ENCODE measurements around the gene CHFR. TPM values are rescaled to one million over a fixed set of nuclear protein-coding genes. Genes with fewer than 3 reads are reported as not detected.
"Not testable (repeated sequence)": the region's sequence is repeated elsewhere in the genome, so short reads cannot be mapped to it uniquely, and the experiment has no call there.

CHFR gene
- total RNA-seq, 4 donors from 2014 or later, result 6.1 to 54.0 (median 21.5) TPM

GRCh38 chr12:132839558-132840235 is 47.7 kb downstream of the CHFR start:
- DNase-seq, result no peak
- Histone ChIP-seq H3K9me3 (no peaks in the 10 kb centered on the region), H3K4me3 (no peak overlapping the region), H3K27me3 (no peaks in the 10 kb centered on the region), H3K27ac (no peak overlapping the region), H3K4me1 (peaks cover 0 to 6% of the 10 kb centered on the region in 2 donors), H3K36me3 (no peaks in the 10 kb centered on the region)
- TF ChIP-seq, protein P1, sequence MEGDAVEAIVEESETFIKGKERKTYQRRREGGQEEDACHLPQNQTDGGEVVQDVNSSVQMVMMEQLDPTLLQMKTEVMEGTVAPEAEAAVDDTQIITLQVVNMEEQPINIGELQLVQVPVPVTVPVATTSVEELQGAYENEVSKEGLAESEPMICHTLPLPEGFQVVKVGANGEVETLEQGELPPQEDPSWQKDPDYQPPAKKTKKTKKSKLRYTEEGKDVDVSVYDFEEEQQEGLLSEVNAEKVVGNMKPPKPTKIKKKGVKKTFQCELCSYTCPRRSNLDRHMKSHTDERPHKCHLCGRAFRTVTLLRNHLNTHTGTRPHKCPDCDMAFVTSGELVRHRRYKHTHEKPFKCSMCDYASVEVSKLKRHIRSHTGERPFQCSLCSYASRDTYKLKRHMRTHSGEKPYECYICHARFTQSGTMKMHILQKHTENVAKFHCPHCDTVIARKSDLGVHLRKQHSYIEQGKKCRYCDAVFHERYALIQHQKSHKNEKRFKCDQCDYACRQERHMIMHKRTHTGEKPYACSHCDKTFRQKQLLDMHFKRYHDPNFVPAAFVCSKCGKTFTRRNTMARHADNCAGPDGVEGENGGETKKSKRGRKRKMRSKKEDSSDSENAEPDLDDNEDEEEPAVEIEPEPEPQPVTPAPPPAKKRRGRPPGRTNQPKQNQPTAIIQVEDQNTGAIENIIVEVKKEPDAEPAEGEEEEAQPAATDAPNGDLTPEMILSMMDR (IDR thresholded peaks at IDR 0.05), result no peak
- no peak for TF ChIP-seq POLR2A (IDR thresholded peaks at IDR 0.05)
- intact Hi-C loops (cut with DNase I; ENCODE audit: low total_unique reads), result no loop called here

- Histone ChIP-seq H3K27ac (peak overlapping the region; percentile 40), H3K4me3 (no peak overlapping the region), H3K4me1 (peaks cover 0 to 6% of the 10 kb centered on the region in 2 donors), H3K27me3 (no peaks in the 10 kb centered on the region), H3K9me3 (no peaks in the 10 kb centered on the region), H3K36me3 (no peaks in the 10 kb centered on the region)
- DNase-seq, result no peak
- no peak for TF ChIP-seq POLR2A (IDR thresholded peaks at IDR 0.05)
- TF ChIP-seq, protein P1 (IDR thresholded peaks at IDR 0.05), result no peak
- intact Hi-C loops (cut with DNase I; ENCODE audit: low total_unique reads), result no loop called here
Measured at GRCh38 chr12:132838410-132839080, 48.9 kb downstream of the CHFR start.

- peak overlapping the region in 1 of 2 donors; percentile 9 for H3K4me3 ChIP-seq
- peak; percentile 32 to 67 for DNase-seq
- intact Hi-C loops (cut with DNase I; ENCODE audit: low total_unique reads), result no loop called here
- H3K36me3 ChIP-seq, result no peaks in the 10 kb centered on the region
- no peaks in the 10 kb centered on the region for H3K27me3 ChIP-seq
- H3K9me3 ChIP-seq, result no peaks in the 10 kb centered on the region
- TF ChIP-seq POLR2A (IDR thresholded peaks at IDR 0.05), result no peak
- TF ChIP-seq, protein P1 (IDR thresholded peaks at IDR 0.05), result no peak
- H3K4me1 ChIP-seq, result peaks cover 0 to 6% of the 10 kb centered on the region in 2 donors
- H3K27ac ChIP-seq, result peak overlapping the region; percentile 40
Measured at GRCh38 chr12:132837693-132838409, 49.6 kb downstream of the CHFR start.

DNA sequence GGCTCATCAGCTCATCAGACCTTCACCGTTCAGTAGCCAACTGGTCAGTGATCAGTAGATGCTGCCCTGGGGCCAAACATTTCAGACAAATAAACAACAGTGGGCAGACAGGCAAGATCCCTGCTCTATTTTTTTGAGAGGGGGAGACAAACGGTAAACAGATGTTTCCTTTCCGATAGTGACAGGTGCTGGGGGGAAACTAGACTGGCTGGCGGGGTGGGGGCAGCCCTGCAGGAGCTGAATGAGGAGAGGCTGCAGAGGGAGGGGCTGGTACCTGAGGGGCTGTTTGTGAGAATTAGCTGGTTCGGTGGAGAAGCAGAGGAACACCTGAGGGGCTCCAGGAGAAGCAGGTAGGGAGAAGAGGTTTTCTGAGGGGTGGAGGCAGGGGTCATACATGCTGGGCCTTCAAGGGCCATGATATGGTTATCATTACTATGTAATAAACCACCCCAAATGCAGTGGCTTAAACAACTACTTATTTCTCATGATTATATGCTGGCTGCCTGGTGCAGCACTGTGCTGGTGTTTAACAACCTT is 50.5 kb downstream of the CHFR start:
- H3K36me3 ChIP-seq, result no peaks in the 10 kb centered on the region

DNA sequence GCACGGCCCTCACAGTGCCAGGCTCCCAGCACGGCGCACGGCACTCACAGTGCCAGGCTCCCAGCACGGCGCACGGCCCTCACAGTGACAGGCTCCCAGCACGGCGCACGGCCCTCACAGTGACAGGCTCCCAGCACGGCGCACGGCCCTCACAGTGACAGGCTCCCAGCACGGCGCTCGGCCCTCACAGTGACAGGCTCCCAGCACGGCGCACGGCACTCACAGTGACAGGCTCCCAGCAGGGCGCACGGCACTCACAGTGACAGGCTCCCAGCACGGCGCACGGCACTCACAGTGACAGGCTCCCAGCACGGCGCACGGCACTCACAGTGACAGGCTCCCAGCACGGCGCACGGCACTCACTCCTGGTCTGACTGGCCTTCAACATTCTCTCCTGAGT is 51.2 kb downstream of the CHFR start:
- H3K4me1 ChIP-seq; DNase-seq; H3K36me3 ChIP-seq; H3K27me3 ChIP-seq; H3K4me3 ChIP-seq; H3K27ac ChIP-seq; intact Hi-C loops (cut with DNase I; ENCODE audit: low total_unique reads); H3K9me3 ChIP-seq: not testable (repeated sequence)

More for the DNA sequence above, 50.5 kb downstream of the CHFR start:
- no peak for DNase-seq
- H3K4me3 ChIP-seq, result no peak overlapping the region
- no peaks in the 10 kb centered on the region for H3K27me3 ChIP-seq
- TF ChIP-seq, protein P1 (IDR thresholded peaks at IDR 0.05), result no peak
- no peak for TF ChIP-seq POLR2A (IDR thresholded peaks at IDR 0.05)
- H3K9me3 ChIP-seq, result no peaks in the 10 kb centered on the region
- H3K4me1 ChIP-seq, result peaks cover 0 to 6% of the 10 kb centered on the region in 2 donors
- intact Hi-C loops (cut with DNase I; ENCODE audit: low total_unique reads), result no loop called here
- no peak overlapping the region for H3K27ac ChIP-seq

Measured in uterus (tissue), 4 donors.